SK-N-SH (cell line): ENCODE measurements around the gene SERTAD4. TPM values are rescaled to one million over a fixed set of nuclear protein-coding genes. Genes with fewer than 3 reads are reported as not detected.

ENCODE experiments used
- CHD2 ChIP-seq: fragments of 150-350 bp; IDR thresholded peaks from 2 replicates; pipeline ENCODE4 v1.6.1; 2018; ENCODE audit warnings: low read length; ENCODE audit not compliant: partially characterized antibody
- CTCF ChIP-seq: fragments of 200-600 bp; sonication (generic); IDR thresholded peaks from 2 replicates; pipeline ENCODE4 v1.6.1; 2017; ENCODE audit warnings: antibody characterized with exemption, mild to moderate bottlenecking, moderate library complexity
- ELF1 ChIP-seq: IDR thresholded peaks from 2 replicates; pipeline ENCODE4 v1.4.0; 2012
- EP300 ChIP-seq, 2 experiments: IDR thresholded peaks; 2 replicates each; pipeline versions ENCODE4 v1.4.0 to v1.6.1; 2012; ENCODE audit warnings: borderline replicate concordance in 1 of 2, low read depth in 1 of 2, low read length in 1 of 2
- EZH2phosphoT487 ChIP-seq: fragments of 200-600 bp; sonication (generic); IDR thresholded peaks from 2 replicates; pipeline ENCODE4 v1.6.1; 2017; ENCODE audit warnings: low read depth, mixed run types, mild to moderate bottlenecking, antibody characterized with exemption, moderate library complexity, borderline replicate concordance
- GABPA ChIP-seq: IDR thresholded peaks from 2 replicates; pipeline ENCODE4 v1.4.0; 2012; ENCODE audit warnings: low read depth, mild to moderate bottlenecking
- IRF3 ChIP-seq: fragments of 150-350 bp; IDR thresholded peaks from 2 replicates; pipeline ENCODE4 v1.6.1; 2016; ENCODE audit warnings: mild to moderate bottlenecking, low read depth, low read length
- MEF2A ChIP-seq: IDR thresholded peaks from 2 replicates; pipeline ENCODE4 v1.4.0; 2012; ENCODE audit warnings: low read depth, borderline replicate concordance
- NFIC ChIP-seq: IDR thresholded peaks from 2 replicates; pipeline ENCODE4 v1.4.0; 2012; ENCODE audit warnings: borderline replicate concordance
- NRF1 ChIP-seq: IDR thresholded peaks from 2 replicates; pipeline ENCODE4 v1.6.1; 2012; ENCODE audit warnings: low read depth, mild to moderate bottlenecking, low read length
- POLR2AphosphoS5 ChIP-seq: IDR thresholded peaks from 2 replicates; pipeline ENCODE4 v1.6.1; 2012; ENCODE audit warnings: low read depth, low read length
- RCOR1 ChIP-seq: fragments of 150-350 bp; IDR thresholded peaks from 2 replicates; pipeline ENCODE4 v1.6.1; 2017; ENCODE audit warnings: antibody characterized with exemption, low read length
- REST ChIP-seq: IDR thresholded peaks from 2 replicates; pipeline ENCODE4 v1.6.1; 2012; ENCODE audit warnings: mild to moderate bottlenecking, low read depth, low read length, moderate library complexity
- RFX5 ChIP-seq: IDR thresholded peaks from 2 replicates; pipeline ENCODE4 v1.6.1; 2012; ENCODE audit warnings: mild to moderate bottlenecking, improper control_type of control experiment, low read length
- RXRA ChIP-seq: IDR thresholded peaks from 2 replicates; pipeline ENCODE4 v1.4.0; 2012; ENCODE audit warnings: low read depth, mild to moderate bottlenecking, borderline replicate concordance
- SIN3A ChIP-seq: IDR thresholded peaks from 2 replicates; pipeline ENCODE4 v1.6.1; 2012; ENCODE audit warnings: low read depth, mild to moderate bottlenecking, low read length, moderate library complexity, borderline replicate concordance
- TAF1 ChIP-seq: IDR thresholded peaks from 2 replicates; pipeline ENCODE4 v1.6.1; 2012; ENCODE audit warnings: low read depth, mild to moderate bottlenecking, low read length, moderate library complexity, borderline replicate concordance
- USF1 ChIP-seq: IDR thresholded peaks from 2 replicates; pipeline ENCODE4 v1.4.0; 2012; ENCODE audit warnings: low read depth, borderline replicate concordance
- ZBTB33 ChIP-seq: IDR thresholded peaks from 2 replicates; pipeline ENCODE4 v1.4.0; 2012; ENCODE audit warnings: low read depth, borderline replicate concordance
- polyA plus RNA-seq, 3 experiments: library from polyadenylated mRNA; depleted of rRNA; stranded (reverse); fragments of >200 nt; gene quantifications; 2 replicates each; pipeline ENCODE4 v1.2.3, GENCODE V29; 2012

Gene SERTAD4
- polyA plus RNA-seq, 1 of the 3 experiments (the other 2 are of a cell fraction), result 2.9 TPM

- TF ChIP-seq ZBTB33 (no peak), RXRA (no peak), MEF2A (no peak), POLR2AphosphoS5 (no peak; the same call in 1 of the 2 replicates), SIN3A (0 out of 2 replicates have a peak, but pooled peaks have one; percentile 12), ELF1 (no peak), TAF1 (no peak), NFIC (peak; percentile 60; the same call in 1 of the 2 replicates), NRF1 (no peak), EZH2phosphoT487 (no peak), IRF3 (no peak), USF1 (no peak), RCOR1 (peak; percentile 45; the same call in 1 of the 2 replicates), RFX5 (no peak), GABPA (no peak), CHD2 (peak; percentile 78), CTCF (no peak), REST (no peak; the same call in 1 of the 2 replicates), EP300 (IDR thresholded peaks at IDR 0.05; ENCODE audit: borderline replicate concordance in 1 of 2, low read depth in 1 of 2, low read length in 1 of 2) (peak; percentile 44 to 48; a peak in 3 of 4 replicates)
- TF ChIP-seq, all 33 proteins: peak for 13
Measured at GRCh38 chr1:210250998-210251679, 18.5 kb downstream of the SERTAD4 start (continued).
